IgD-negative memory B cell (primary cell): ENCODE data around the gene OR13J1. TPM values are rescaled to one million over a fixed set of nuclear protein-coding genes. Genes with fewer than 3 reads are reported as not detected.
"Not testable (repeated sequence)": the region's sequence is repeated elsewhere in the genome, so short reads cannot be mapped to it uniquely, and the experiment has no call there.

Source experiments
- H3K27ac Mint-ChIP-seq, 3 donors: one replicate each; pipeline ENCODE4 v1.8.0; 2020 to 2022; ENCODE audit warnings: mild to moderate bottlenecking in 3 of 3, mixed read lengths in 3 of 3, moderate library complexity in 1 of 3
- H3K27me3 Mint-ChIP-seq: one replicate; pipeline ENCODE4 v1.8.0; 2021; ENCODE audit warnings: mixed read lengths
- H3K36me3 Mint-ChIP-seq: one replicate; pipeline ENCODE4 v1.8.0; 2020; ENCODE audit warnings: mild to moderate bottlenecking, mixed read lengths
- H3K4me1 Mint-ChIP-seq, 3 donors: one replicate each; pipeline ENCODE4 v1.8.0; 2020 to 2022; ENCODE audit warnings: mixed read lengths in 3 of 3, mild to moderate bottlenecking in 1 of 3
- H3K4me3 Mint-ChIP-seq, 4 donors: one replicate each; pipeline ENCODE4 v1.8.0; 2020 to 2022; ENCODE audit warnings: mild to moderate bottlenecking in 4 of 4, mixed read lengths in 4 of 4, moderate library complexity in 3 of 4
- H3K9me3 Mint-ChIP-seq, 3 donors: one replicate each; pipeline ENCODE4 v1.8.0; 2020 to 2021; ENCODE audit warnings: mixed read lengths in 3 of 3, mild to moderate bottlenecking in 1 of 3
- polyA plus RNA-seq: library from polyadenylated mRNA; unstranded; fragments of 300-500 nt; fragmentation: Illumina TruSeq; gene quantifications from one replicate; pipeline ENCODE4 v1.2.3, GENCODE V29; 2021

OR13J1 gene
- polyA plus RNA-seq, 1 donor from 2014 or later = not detected

DNA sequence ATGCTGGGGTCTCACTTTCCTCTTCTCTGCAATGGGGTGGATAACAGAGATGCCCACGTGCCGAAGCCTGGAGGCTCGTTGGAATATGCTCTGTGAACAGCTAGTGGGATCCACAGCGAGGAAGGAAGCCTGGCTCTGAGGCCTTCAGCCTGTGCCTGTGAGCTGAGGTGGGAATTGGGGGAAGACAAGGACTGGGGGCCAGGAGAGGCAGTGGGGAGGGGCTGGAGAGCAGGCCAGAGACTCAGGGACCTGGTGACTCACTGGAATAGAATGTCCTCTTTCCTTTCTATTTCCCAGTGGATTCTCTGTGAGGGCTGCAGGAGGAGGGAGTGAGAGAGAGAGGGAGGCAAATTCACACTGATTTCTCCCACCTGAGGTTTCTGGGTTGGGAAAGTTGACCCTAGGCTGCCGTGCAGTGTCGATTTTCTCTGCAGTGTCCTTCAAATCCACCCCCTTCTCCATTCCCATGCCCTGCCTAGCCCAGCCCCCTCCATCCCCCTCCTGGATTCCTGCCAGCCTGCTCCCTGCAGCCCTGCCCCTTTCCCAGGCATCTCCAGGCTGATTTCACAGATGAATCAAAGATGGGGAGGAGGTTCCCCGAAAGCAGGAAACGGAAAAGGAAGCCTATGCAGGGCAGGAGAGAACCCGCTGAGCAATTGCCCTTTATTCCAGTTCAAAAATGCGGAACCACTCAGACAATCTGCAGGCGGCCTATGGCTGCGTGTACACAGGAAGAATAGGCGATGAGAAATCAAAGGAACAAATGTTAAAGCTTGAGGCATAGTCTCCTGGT lies 37.7 kb upstream of the OR13J1 start:
- Mint-ChIP-seq H3K4me1 (peaks cover 5 to 7% (median 6%) of the 10 kb centered on the region in 3 donors), H3K27me3 (peaks cover 11% of the 10 kb centered on the region), H3K9me3 (no peaks in the 10 kb centered on the region), H3K27ac (peak overlapping the region in 1 of 3 donors; percentile 49), H3K36me3 (no peaks in the 10 kb centered on the region), H3K4me3 (no peak overlapping the region)

- Mint-ChIP-seq H3K4me1 (peaks cover 5 to 7% (median 6%) of the 10 kb centered on the region in 3 donors), H3K36me3 (no peaks in the 10 kb centered on the region), H3K9me3 (no peaks in the 10 kb centered on the region)
These were observed 36.9 kb upstream of the OR13J1 start for GRCh38 chr9:35906923-35907699.

GRCh38 chr9:35905912-35906679 lies 35.9 kb upstream of the OR13J1 start, which contains the start of gene HRCT1:
Gene HRCT1 (plus strand): TSS chr9:35906202. CDS start chr9:35906288, 86 bp downstream.
- H3K4me3 Mint-ChIP-seq = no peak within 1 kb of the TSS
- H3K27ac Mint-ChIP-seq = no peak within 1 kb of the TSS
- H3K27me3 Mint-ChIP-seq = peaks cover 16% of the 10 kb centered on the region
- no peaks in the 10 kb centered on the region for H3K9me3 Mint-ChIP-seq
- H3K4me1 Mint-ChIP-seq = peaks cover 5% of the 10 kb centered on the region in 3 donors
- no peaks in the 10 kb centered on the region for H3K36me3 Mint-ChIP-seq

More at GRCh38 chr9:35906923-35907699, 36.9 kb upstream of the OR13J1 start:
- Mint-ChIP-seq H3K27me3 (peaks cover 13% of the 10 kb centered on the region), H3K4me3 (no peak overlapping the region), H3K27ac (no peak overlapping the region)

DNA sequence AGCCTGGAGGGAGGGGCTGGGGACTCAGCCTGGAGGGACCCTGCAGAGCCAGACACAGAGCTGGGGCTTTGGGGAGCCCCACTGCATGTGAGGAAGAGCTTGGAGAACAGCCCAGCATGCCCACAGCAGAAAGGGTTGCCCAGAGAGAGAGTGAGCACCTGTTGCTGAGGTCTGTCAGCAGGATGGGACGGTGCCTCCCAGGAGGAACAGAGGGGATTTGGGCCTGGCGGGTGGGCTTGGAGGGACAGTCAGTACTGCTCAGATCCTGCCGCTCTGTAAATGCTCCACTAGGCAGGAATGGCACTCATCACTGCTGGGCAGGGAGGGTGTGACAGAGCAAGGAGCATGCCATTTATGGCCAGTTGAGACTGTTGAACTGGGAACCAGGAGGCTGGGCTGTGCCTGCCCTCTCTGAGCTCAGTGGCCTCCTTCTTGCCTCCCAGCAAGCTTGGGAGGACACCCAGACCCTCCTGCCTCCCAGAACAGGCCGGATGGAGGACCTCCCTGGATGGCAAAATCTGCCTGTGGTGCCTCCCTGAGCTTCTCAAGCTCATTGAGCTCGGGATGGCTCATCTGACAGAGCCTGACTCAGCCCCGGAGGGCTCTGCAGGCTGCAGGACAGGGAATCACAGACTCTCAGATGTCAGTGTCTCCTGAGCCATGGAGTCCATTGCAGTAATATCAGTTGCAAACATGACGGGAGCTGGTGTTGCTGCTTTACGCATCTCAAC lies 35.0 kb upstream of the OR13J1 start:
- Mint-ChIP-seq H3K4me1 (peaks cover 0 to 3% (median 0%) of the 10 kb centered on the region in 3 donors), H3K27me3 (peaks cover 16% of the 10 kb centered on the region), H3K4me3 (no peak overlapping the region)

DNA sequence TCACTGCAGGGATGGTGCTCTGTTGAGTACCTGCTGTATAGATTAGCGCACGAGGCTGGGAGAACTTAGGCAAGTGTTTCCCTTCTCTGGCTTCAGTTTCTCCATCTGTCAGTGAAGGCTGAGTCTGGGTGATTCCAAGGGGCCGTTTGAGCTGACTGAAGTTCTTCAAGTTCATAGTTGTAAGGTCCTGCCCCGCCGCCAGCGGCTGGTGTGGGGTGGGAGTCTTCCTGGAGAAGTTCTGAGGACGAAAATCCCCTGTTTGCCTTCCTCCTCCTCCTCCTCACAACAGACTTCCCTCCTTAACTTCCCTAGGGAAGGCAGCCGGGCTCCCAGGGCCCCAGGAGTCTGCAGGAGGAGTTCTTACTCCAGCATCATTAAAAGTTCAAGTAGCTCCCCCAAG lies 34.1 kb upstream of the OR13J1 start:
- no peaks in the 10 kb centered on the region for H3K9me3 Mint-ChIP-seq
- no peak overlapping the region for H3K4me3 Mint-ChIP-seq
- no peaks in the 10 kb centered on the region for H3K4me1 Mint-ChIP-seq
- no peaks in the 10 kb centered on the region for H3K36me3 Mint-ChIP-seq
- H3K27ac Mint-ChIP-seq = no peak overlapping the region
- H3K27me3 Mint-ChIP-seq = peaks cover 13% of the 10 kb centered on the region

More for the DNA sequence above, 35.0 kb upstream of the OR13J1 start:
- no peak overlapping the region for H3K27ac Mint-ChIP-seq
- no peaks in the 10 kb centered on the region for H3K36me3 Mint-ChIP-seq
- H3K9me3 Mint-ChIP-seq = no peaks in the 10 kb centered on the region

GRCh38 chr9:35903049-35903448 lies 32.8 kb upstream of the OR13J1 start:
- no peaks in the 10 kb centered on the region for H3K9me3 Mint-ChIP-seq
- H3K36me3 Mint-ChIP-seq = no peaks in the 10 kb centered on the region
- peaks cover 10% of the 10 kb centered on the region for H3K27me3 Mint-ChIP-seq
- no peaks in the 10 kb centered on the region for H3K4me1 Mint-ChIP-seq
- no peak overlapping the region for H3K4me3 Mint-ChIP-seq
- H3K27ac Mint-ChIP-seq = no peak overlapping the region

DNA sequence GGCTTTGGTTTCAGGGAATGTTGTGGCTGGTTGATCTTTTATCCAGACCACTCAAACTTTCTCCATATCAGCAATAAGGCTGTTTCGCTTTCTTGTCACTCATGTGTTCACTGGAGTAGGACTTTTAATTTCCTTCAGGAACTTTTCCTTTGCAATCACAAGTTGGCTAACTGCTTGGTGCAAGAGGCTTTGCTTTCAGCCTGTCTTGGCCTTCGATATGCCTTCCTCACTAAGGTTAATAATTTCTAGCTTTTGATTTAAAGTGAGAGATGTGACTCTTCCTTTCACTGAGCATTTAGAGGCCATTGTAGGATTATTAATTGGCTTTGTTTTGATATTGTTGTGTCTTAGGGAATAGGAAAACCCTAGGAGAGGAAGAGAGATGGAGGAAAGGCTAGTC lies 28.8 kb upstream of the OR13J1 start:
- no peaks in the 10 kb centered on the region for H3K9me3 Mint-ChIP-seq
- H3K27me3 Mint-ChIP-seq = peaks cover 23% of the 10 kb centered on the region
- H3K27ac Mint-ChIP-seq = no peak overlapping the region
- no peak overlapping the region for H3K4me3 Mint-ChIP-seq
- no peaks in the 10 kb centered on the region for H3K36me3 Mint-ChIP-seq
- H3K4me1 Mint-ChIP-seq = no peaks in the 10 kb centered on the region

- Mint-ChIP-seq H3K4me3 (no peak overlapping the region), H3K36me3 (no peaks in the 10 kb centered on the region), H3K27ac (no peak overlapping the region), H3K9me3 (no peaks in the 10 kb centered on the region), H3K27me3 (peaks cover 24% of the 10 kb centered on the region), H3K4me1 (no peaks in the 10 kb centered on the region)
These were observed 28.1 kb upstream of the OR13J1 start for GRCh38 chr9:35898337-35898736.

- H3K9me3 Mint-ChIP-seq, H3K4me1 Mint-ChIP-seq, H3K36me3 Mint-ChIP-seq, H3K4me3 Mint-ChIP-seq: not testable (repeated sequence)
- H3K27ac Mint-ChIP-seq = peak overlapping the region in 1 of 3 donors; percentile 88
- H3K27me3 Mint-ChIP-seq = peaks cover 26% of the 10 kb centered on the region
These were observed 27.3 kb upstream of the OR13J1 start for GRCh38 chr9:35897376-35898099.

DNA sequence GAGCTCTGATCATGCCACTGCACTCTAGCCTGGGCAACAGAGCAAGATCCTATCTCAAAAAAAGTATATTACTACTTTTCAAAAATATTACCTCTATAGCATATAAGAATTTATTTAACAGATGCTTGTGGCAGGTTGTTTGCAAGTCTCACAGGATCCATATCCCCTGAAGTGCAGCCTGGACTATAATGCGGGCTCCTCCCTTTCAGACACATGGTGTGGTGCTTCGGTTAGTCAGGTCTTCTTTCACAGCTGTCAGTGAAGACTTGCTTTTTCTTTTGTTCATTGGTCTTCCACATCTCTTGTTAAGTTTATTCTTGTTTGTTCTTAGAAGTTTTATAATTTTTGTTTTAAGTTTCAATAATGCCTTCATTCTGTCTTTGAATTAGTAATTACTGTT lies 26.4 kb upstream of the OR13J1 start:
- H3K27ac Mint-ChIP-seq = no peak overlapping the region
- no peaks in the 10 kb centered on the region for H3K36me3 Mint-ChIP-seq
- no peaks in the 10 kb centered on the region for H3K4me1 Mint-ChIP-seq
- H3K9me3 Mint-ChIP-seq = no peaks in the 10 kb centered on the region
- peaks cover 28% of the 10 kb centered on the region for H3K27me3 Mint-ChIP-seq
- H3K4me3 Mint-ChIP-seq = no peak overlapping the region

DNA sequence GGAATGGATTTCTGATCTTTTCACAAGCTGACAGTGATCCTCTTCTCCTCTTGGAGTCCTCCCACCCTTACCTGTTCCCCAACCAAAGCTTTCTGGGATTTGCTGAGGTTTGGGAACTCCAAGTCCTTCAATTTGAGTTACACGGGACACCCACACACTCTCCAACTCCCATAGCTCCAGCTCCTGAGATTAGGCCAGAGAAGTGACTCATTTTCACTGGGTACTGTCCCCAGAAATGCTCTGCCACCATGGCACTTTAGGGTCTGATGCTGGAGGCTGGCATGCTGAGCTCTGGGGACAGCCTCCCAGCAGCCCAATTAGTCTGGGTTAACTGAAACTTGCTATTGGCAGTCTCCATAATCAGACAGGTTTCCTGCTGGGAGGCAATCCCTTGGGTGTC lies 21.9 kb upstream of the OR13J1 start:
- H3K9me3 Mint-ChIP-seq = no peaks in the 10 kb centered on the region
- no peak overlapping the region for H3K4me3 Mint-ChIP-seq
- H3K27me3 Mint-ChIP-seq = peaks cover 26% of the 10 kb centered on the region
- H3K36me3 Mint-ChIP-seq = no peaks in the 10 kb centered on the region
- H3K4me1 Mint-ChIP-seq = no peaks in the 10 kb centered on the region
- no peak overlapping the region for H3K27ac Mint-ChIP-seq

- no peaks in the 10 kb centered on the region for H3K4me1 Mint-ChIP-seq
- H3K9me3 Mint-ChIP-seq = no peaks in the 10 kb centered on the region
- peaks cover 27% of the 10 kb centered on the region for H3K27me3 Mint-ChIP-seq
- H3K4me3 Mint-ChIP-seq = no peak overlapping the region
- no peaks in the 10 kb centered on the region for H3K36me3 Mint-ChIP-seq
- no peak overlapping the region for H3K27ac Mint-ChIP-seq
These were observed 21.4 kb upstream of the OR13J1 start for GRCh38 chr9:35891646-35892045.

GRCh38 chr9:35884908-35885307 lies 14.7 kb upstream of the OR13J1 start:
- not testable (repeated sequence) for H3K9me3 Mint-ChIP-seq, H3K27me3 Mint-ChIP-seq, H3K36me3 Mint-ChIP-seq, H3K4me1 Mint-ChIP-seq, H3K27ac Mint-ChIP-seq, H3K4me3 Mint-ChIP-seq

GRCh38 chr9:35882996-35883395 lies 12.8 kb upstream of the OR13J1 start:
- peaks cover 0 to 2% (median 0%) of the 10 kb centered on the region in 3 donors for H3K9me3 Mint-ChIP-seq
- peaks cover 0 to 1% (median 0%) of the 10 kb centered on the region in 3 donors for H3K4me1 Mint-ChIP-seq
- H3K27me3 Mint-ChIP-seq = peaks cover 3% of the 10 kb centered on the region
- no peak overlapping the region for H3K27ac Mint-ChIP-seq
- H3K4me3 Mint-ChIP-seq = no peak overlapping the region
- no peaks in the 10 kb centered on the region for H3K36me3 Mint-ChIP-seq
